ENCODE data around the gene PRKRA. TPM values are rescaled to one million over a fixed set of nuclear protein-coding genes. Genes with fewer than 3 reads are reported as not detected.

PRKRA gene
- total and polyA plus RNA-seq, 2 of the 8 experiments (the other 6 are each of a cell fraction or from before 2014, with no cell fraction given), result 25.4 to 60.4 TPM

DNA sequence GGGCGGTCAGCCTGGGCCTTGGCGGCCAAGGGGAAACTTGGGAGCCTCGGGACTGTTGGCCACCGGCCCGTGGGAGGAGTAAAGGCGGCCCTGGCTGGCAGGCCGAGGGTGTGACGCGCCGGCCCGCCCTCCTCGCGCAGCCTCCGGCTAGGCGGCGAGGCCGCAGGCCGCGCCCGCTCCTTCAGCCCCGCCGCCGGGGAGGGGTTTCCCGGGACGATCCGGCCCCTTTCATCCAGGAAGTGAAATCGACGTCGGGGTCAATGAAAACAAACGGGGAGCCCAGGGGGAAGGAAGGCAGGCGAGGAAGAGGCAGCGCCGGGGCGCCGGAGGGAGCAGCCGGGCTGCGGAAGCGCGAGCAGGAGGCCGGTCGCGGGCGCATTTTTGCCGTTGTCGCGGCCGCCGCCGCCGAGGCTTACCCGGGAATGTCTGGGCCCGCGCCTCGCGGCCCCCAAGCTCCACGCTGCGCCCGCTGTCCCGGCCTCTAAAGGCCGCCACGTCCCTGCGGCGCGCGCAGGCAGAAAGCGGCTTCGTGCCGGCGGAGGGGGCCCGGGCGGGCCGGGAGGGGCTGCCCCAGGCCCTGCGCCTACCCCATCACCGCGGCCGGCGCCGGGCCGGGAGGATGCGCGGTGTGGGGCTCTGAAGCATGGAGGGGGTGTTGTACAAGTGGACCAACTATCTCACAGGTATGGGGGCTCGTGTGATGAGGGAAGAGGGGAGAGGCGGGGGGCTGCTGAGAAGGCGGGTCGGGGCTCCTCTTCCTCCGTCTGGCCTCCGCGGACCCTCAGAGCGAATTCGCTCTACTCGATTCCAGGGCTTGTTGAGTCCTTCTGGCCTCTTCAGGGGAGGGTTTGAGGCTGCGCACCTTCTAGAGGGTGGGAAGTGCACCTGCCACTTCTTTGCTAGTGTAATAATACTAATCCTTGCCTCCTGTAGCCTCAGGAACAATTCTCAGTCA lies 29.5 kb upstream of the PRKRA start, which contains the start of gene PLEKHA3 (continued):
- TF ChIP-seq RBBP5 (IDR thresholded peaks at IDR 0.05; ENCODE audit: borderline replicate concordance, low read depth, low read length) (peak; percentile 93; the same call in 1 of the 2 replicates), CEBPB (IDR thresholded peaks at IDR 0.05; ENCODE audit: low read depth, low read length) (no peak), BCL11A (IDR thresholded peaks at IDR 0.05; ENCODE audit: low read depth in 2 of 2, low read length in 2 of 2) (no peak), KDM4A (IDR thresholded peaks at IDR 0.05; ENCODE audit: low read depth, low read length, severe bottlenecking) (peak; percentile 71)

Measured in H1 (cell line).